SK-N-SH (cell line): ENCODE results near the gene TSHZ2. TPM values are rescaled to one million over a fixed set of nuclear protein-coding genes. Genes with fewer than 3 reads are reported as not detected.

Experiments used
- CTCF ChIA-PET: fragments of 300-600, 350-600 bp; formaldehyde crosslinking; extraction: SDS; loops from one replicate; lab custom pipeline; 2021; lab: Yijun Ruan, JAX
- POLR2A ChIA-PET: fragments of 350-600 bp; sonication (Branson Sonifier 250); formaldehyde crosslinking; extraction: SDS; loops from one replicate; lab custom pipeline; 2020; ENCODE audit warnings: antibody characterized with exemption, inconsistent platforms; lab: Yijun Ruan, JAX
- DNase-seq: peaks from one replicate; pipeline ENCODE4 v3.0.0; 2012
- H2AFZ ChIP-seq: fragments of 200-600 bp; sonication (generic); 2 replicates; pipeline ENCODE4 v1.8.1; 2016; ENCODE audit warnings: antibody characterized with exemption, mild to moderate bottlenecking, low read depth
- H3F3A ChIP-seq: fragments of 200-600 bp; sonication (generic); replicated peaks from 2 replicates; pipeline ENCODE3; 2016; ENCODE audit warnings: antibody characterized with exemption, mild to moderate bottlenecking; ENCODE audit not compliant: insufficient read depth
- H3K27ac ChIP-seq, 2 experiments: fragments of 200-500 bp in 1 of 2; fragments of 200-600 bp in 1 of 2; sonication (Bioruptor generic) in 1 of 2; sonication (generic), shearing (Covaris generic) in 1 of 2; 2 replicates each; pipeline versions ENCODE4 v1.5.1 to v1.6.1; 2014 to 2016; ENCODE audit warnings: low read depth in 2 of 2, inconsistent platforms in 1 of 2, low read length in 1 of 2, mild to moderate bottlenecking in 1 of 2, mixed read lengths in 1 of 2
- H3K27me3 ChIP-seq: fragments of 200-600 bp; sonication (generic), shearing (Covaris generic); 2 replicates; pipeline ENCODE4 v1.6.1; 2016; ENCODE audit warnings: mixed run types; ENCODE audit not compliant: insufficient read depth
- H3K36me3 ChIP-seq, 2 experiments: fragments of 200-500 bp in 1 of 2; fragments of 200-600 bp in 1 of 2; sonication (Bioruptor generic) in 1 of 2; sonication (generic) in 1 of 2; replicated peaks in 1 of 2; 2 replicates each; pipeline versions ENCODE3 to v1.5.1; 2014 to 2016; ENCODE audit warnings: low read length in 1 of 2, mild to moderate bottlenecking in 1 of 2; ENCODE audit not compliant: insufficient read depth in 2 of 2, control insufficient read depth in 1 of 2
- H3K4me1 ChIP-seq, 2 experiments: fragments of 200-500 bp in 1 of 2; fragments of 200-600 bp in 1 of 2; sonication (Bioruptor generic) in 1 of 2; sonication (generic), shearing (Covaris generic) in 1 of 2; 2 replicates each; pipeline versions ENCODE4 v1.5.1 to v1.6.1; 2014 to 2016; ENCODE audit warnings: low read depth in 1 of 2, low read length in 1 of 2, mixed run types in 1 of 2; ENCODE audit not compliant: insufficient read depth in 2 of 2, control insufficient read depth in 1 of 2
- H3K4me2 ChIP-seq: fragments of 200-600 bp; sonication (generic), shearing (Covaris generic); 2 replicates; pipeline ENCODE4 v1.6.1; 2017; ENCODE audit warnings: mixed run types
- H3K4me3 ChIP-seq, 2 experiments: fragments of 200-500 bp in 1 of 2; fragments of 200-600 bp in 1 of 2; sonication (Bioruptor generic) in 1 of 2; sonication (generic), shearing (Covaris generic) in 1 of 2; 2 replicates each; pipeline versions ENCODE4 v1.5.1 to v1.8.1; 2014 to 2016; ENCODE audit warnings: low read depth in 2 of 2, inconsistent platforms in 1 of 2, low read length in 1 of 2, mild to moderate bottlenecking in 1 of 2, mixed read lengths in 1 of 2, moderate library complexity in 1 of 2
- H3K79me2 ChIP-seq: fragments of 200-600 bp; sonication (generic); 2 replicates; pipeline ENCODE4 v1.8.1; 2017; ENCODE audit warnings: mild to moderate bottlenecking; ENCODE audit not compliant: insufficient read depth
- H3K9ac ChIP-seq: fragments of 200-600 bp; sonication (generic); 2 replicates; pipeline ENCODE4 v1.6.1; 2017; ENCODE audit warnings: mixed run types
- H3K9me2 ChIP-seq: fragments of 200-600 bp; sonication (generic); 2 replicates; pipeline ENCODE4 v1.6.1; 2017; ENCODE audit warnings: mixed run types
- H3K9me3 ChIP-seq: fragments of 200-600 bp; sonication (generic); 2 replicates; pipeline ENCODE4 v1.6.1; 2017; ENCODE audit warnings: mixed run types, mild to moderate bottlenecking, moderate library complexity
- H4K20me1 ChIP-seq: fragments of 200-600 bp; sonication (generic); 2 replicates; pipeline ENCODE4 v1.6.1; 2017; ENCODE audit warnings: mild to moderate bottlenecking, mixed run types; ENCODE audit not compliant: insufficient read depth
- ELF1 ChIP-seq: IDR thresholded peaks from 2 replicates; pipeline ENCODE4 v1.4.0; 2012
- FOSL2 ChIP-seq: IDR thresholded peaks from 2 replicates; pipeline ENCODE4 v1.4.0; 2012; ENCODE audit warnings: low read depth, mild to moderate bottlenecking, moderate library complexity, borderline replicate concordance
- FOXM1 ChIP-seq: IDR thresholded peaks from 2 replicates; pipeline ENCODE4 v1.4.0; 2012; ENCODE audit warnings: low read depth, mild to moderate bottlenecking
- GABPA ChIP-seq: IDR thresholded peaks from 2 replicates; pipeline ENCODE4 v1.4.0; 2012; ENCODE audit warnings: low read depth, mild to moderate bottlenecking
- GATA2 ChIP-seq: sonication (generic); formaldehyde crosslinking; IDR thresholded peaks from 2 replicates; pipeline ENCODE4 v1.5.0; 2020; ENCODE audit warnings: mild to moderate bottlenecking, missing genetic modification reagents
- IRF3 ChIP-seq: fragments of 150-350 bp; IDR thresholded peaks from 2 replicates; pipeline ENCODE4 v1.6.1; 2016; ENCODE audit warnings: mild to moderate bottlenecking, low read depth, low read length
- JUND ChIP-seq: IDR thresholded peaks from 2 replicates; pipeline ENCODE4 v1.4.0; 2012
- NFIC ChIP-seq: IDR thresholded peaks from 2 replicates; pipeline ENCODE4 v1.4.0; 2012; ENCODE audit warnings: borderline replicate concordance
- NRF1 ChIP-seq: IDR thresholded peaks from 2 replicates; pipeline ENCODE4 v1.6.1; 2012; ENCODE audit warnings: low read depth, mild to moderate bottlenecking, low read length
- RCOR1 ChIP-seq: fragments of 150-350 bp; IDR thresholded peaks from 2 replicates; pipeline ENCODE4 v1.6.1; 2017; ENCODE audit warnings: antibody characterized with exemption, low read length
- REST ChIP-seq: IDR thresholded peaks from 2 replicates; pipeline ENCODE4 v1.6.1; 2012; ENCODE audit warnings: mild to moderate bottlenecking, low read depth, low read length, moderate library complexity
- RFX5 ChIP-seq: IDR thresholded peaks from 2 replicates; pipeline ENCODE4 v1.6.1; 2012; ENCODE audit warnings: mild to moderate bottlenecking, improper control_type of control experiment, low read length
- SIN3A ChIP-seq: IDR thresholded peaks from 2 replicates; pipeline ENCODE4 v1.6.1; 2012; ENCODE audit warnings: low read depth, mild to moderate bottlenecking, low read length, moderate library complexity, borderline replicate concordance
- TCF12 ChIP-seq: IDR thresholded peaks from 2 replicates; pipeline ENCODE4 v1.4.0; 2012
- TEAD4 ChIP-seq: IDR thresholded peaks from 2 replicates; pipeline ENCODE4 v1.4.0; 2012; ENCODE audit warnings: mild to moderate bottlenecking, borderline replicate concordance; ENCODE audit not compliant: insufficient read depth
- WGBS: methylation state at CpG from one replicate; pipeline ENCODE4 v1.1.6; 2017; ENCODE audit warnings: low lambda C conversion rate; 5-methylcytosine and 5-hydroxymethylcytosine counted together
- polyA plus RNA-seq, 3 experiments: library from polyadenylated mRNA; depleted of rRNA; stranded (reverse); fragments of >200 nt; gene quantifications; 2 replicates each; pipeline ENCODE4 v1.2.3, GENCODE V29; 2012
- TF ChIP-seq, protein P1 (sequence below): IDR thresholded peaks from 2 replicates; pipeline ENCODE4 v1.4.0; 2012; ENCODE audit warnings: low read depth, borderline replicate concordance
- TF ChIP-seq, protein P2 (sequence below): IDR thresholded peaks from 2 replicates; pipeline ENCODE4 v1.4.0; 2012; ENCODE audit warnings: low read depth

TSHZ2 gene
- polyA plus RNA-seq, 1 of the 3 experiments (the other 2 are of a cell fraction), result 0.13 TPM

GRCh38 chr20:53098621-53099020, 126.5 kb downstream of the TSHZ2 start:
- Histone ChIP-seq H3K4me2 (no peak overlapping the region), H3K9me2 (no peaks in the 10 kb centered on the region), H4K20me1 (no peaks in the 10 kb centered on the region), H3K27me3 (no peaks in the 10 kb centered on the region), H3K4me1 (peaks cover 0 to 26% of the 10 kb centered on the region in 2 experiments; a peak in 3 of 4 replicates), H3K9me3 (no peaks in the 10 kb centered on the region), H2AFZ (no peak overlapping the region), H3K79me2 (no peaks in the 10 kb centered on the region), H3F3A (no peaks in the 10 kb centered on the region), H3K9ac (no peak overlapping the region), H3K27ac (no peak overlapping the region), H3K4me3 (no peak overlapping the region), H3K36me3 (no peaks in the 10 kb centered on the region)
- 65% methylated on average over 1 of the region's 1 CpG for WGBS
- TF ChIP-seq FOXM1 (no peak), GATA2 (CRISPR knock-in tag) (no peak), NRF1 (no peak), JUND (no peak), SIN3A (no peak), REST (no peak), TCF12 (no peak), GABPA (no peak), FOSL2 (no peak), RFX5 (no peak), TEAD4 (no peak), ELF1 (no peak), RCOR1 (no peak), NFIC (no peak), IRF3 (no peak)
- TF ChIP-seq, protein P1, sequence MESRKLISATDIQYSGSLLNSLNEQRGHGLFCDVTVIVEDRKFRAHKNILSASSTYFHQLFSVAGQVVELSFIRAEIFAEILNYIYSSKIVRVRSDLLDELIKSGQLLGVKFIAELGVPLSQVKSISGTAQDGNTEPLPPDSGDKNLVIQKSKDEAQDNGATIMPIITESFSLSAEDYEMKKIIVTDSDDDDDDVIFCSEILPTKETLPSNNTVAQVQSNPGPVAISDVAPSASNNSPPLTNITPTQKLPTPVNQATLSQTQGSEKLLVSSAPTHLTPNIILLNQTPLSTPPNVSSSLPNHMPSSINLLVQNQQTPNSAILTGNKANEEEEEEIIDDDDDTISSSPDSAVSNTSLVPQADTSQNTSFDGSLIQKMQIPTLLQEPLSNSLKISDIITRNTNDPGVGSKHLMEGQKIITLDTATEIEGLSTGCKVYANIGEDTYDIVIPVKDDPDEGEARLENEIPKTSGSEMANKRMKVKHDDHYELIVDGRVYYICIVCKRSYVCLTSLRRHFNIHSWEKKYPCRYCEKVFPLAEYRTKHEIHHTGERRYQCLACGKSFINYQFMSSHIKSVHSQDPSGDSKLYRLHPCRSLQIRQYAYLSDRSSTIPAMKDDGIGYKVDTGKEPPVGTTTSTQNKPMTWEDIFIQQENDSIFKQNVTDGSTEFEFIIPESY, result no peak
- TF ChIP-seq, protein P2, sequence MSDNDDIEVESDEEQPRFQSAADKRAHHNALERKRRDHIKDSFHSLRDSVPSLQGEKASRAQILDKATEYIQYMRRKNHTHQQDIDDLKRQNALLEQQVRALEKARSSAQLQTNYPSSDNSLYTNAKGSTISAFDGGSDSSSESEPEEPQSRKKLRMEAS, result no peak
- ChIA-PET POLR2A (no interaction called here), CTCF (no interaction called here)
- DNase-seq, result no peak
